WTC11 (cell line): ENCODE data around the gene ANKRD66. TPM values are rescaled to one million over a fixed set of nuclear protein-coding genes. Genes with fewer than 3 reads are reported as not detected.
A peak's percentile ranks its signal among the peaks of the same experiment; 100 is the strongest.

Source experiments
- ATAC-seq: fragments of 200-7000 bp; cut with Tn5 transposase; 2 replicates; pipeline ENCODE4 v1.10.0; 2021; ENCODE audit warnings: mild to moderate bottlenecking, moderate library complexity
- Bru-seq: library from RNA; stranded (reverse); fragments of 400-500 nt; gene quantifications from one replicate; lab custom pipeline; 2021; lab: Mats Ljungman, UMichigan
- CTCF ChIA-PET: fragments of 300-600 bp; sonication (Branson Sonifier 250); formaldehyde crosslinking; loops from one replicate; lab custom pipeline; 2021; ENCODE audit warnings: antibody characterized with exemption; lab: Charles Lee
- POLR2A ChIA-PET: fragments of 350-600 bp; sonication (Branson Sonifier 250); formaldehyde crosslinking; loops from one replicate; lab custom pipeline; 2021; ENCODE audit warnings: antibody characterized with exemption; lab: Charles Lee
- DNase-seq: peaks from one replicate; pipeline ENCODE4 v3.0.0; 2021; ENCODE audit warnings: low spot score
- H3K27ac Mint-ChIP-seq: 2 replicates; pipeline ENCODE4 v1.8.0; 2021; ENCODE audit warnings: mixed read lengths
- H3K27me3 Mint-ChIP-seq: 2 replicates; pipeline ENCODE4 v1.8.0; 2021; ENCODE audit warnings: low read depth, mild to moderate bottlenecking, moderate library complexity, mixed read lengths
- H3K36me3 Mint-ChIP-seq: 2 replicates; pipeline ENCODE4 v1.8.0; 2021; ENCODE audit warnings: mixed read lengths
- H3K4me1 Mint-ChIP-seq: 2 replicates; pipeline ENCODE4 v1.8.0; 2022; ENCODE audit warnings: mixed read lengths
- H3K4me3 Mint-ChIP-seq: 2 replicates; pipeline ENCODE4 v1.8.0; 2021; ENCODE audit warnings: mild to moderate bottlenecking, moderate library complexity, mixed read lengths
- H3K9me3 Mint-ChIP-seq: 2 replicates; pipeline ENCODE4 v1.8.0; 2021; ENCODE audit warnings: mixed read lengths
- AFF4 ChIP-seq: sonication (generic); formaldehyde crosslinking; IDR thresholded peaks from 2 replicates; pipeline ENCODE4 v1.8.1; 2023; ENCODE audit warnings: mild to moderate bottlenecking, missing genetic modification reagents, borderline replicate concordance
- ATF1 ChIP-seq: sonication (generic); formaldehyde crosslinking; IDR thresholded peaks from 2 replicates; pipeline ENCODE4 v1.8.1; 2023; ENCODE audit warnings: mild to moderate bottlenecking, moderate library complexity, missing genetic modification reagents
- CREB1 ChIP-seq: sonication (generic); formaldehyde crosslinking; IDR thresholded peaks from 2 replicates; pipeline ENCODE4 v1.8.0; 2023; ENCODE audit warnings: mild to moderate bottlenecking, missing genetic modification reagents
- CREM ChIP-seq: sonication (generic); formaldehyde crosslinking; IDR thresholded peaks from 2 replicates; pipeline ENCODE4 v1.8.1; 2022; ENCODE audit warnings: mild to moderate bottlenecking, missing genetic modification reagents, moderate library complexity
- CTCF ChIP-seq: fragments of 200-600 bp; IDR thresholded peaks from 2 replicates; pipeline ENCODE4 v1.8.0; 2022; ENCODE audit warnings: antibody characterized with exemption
- E2F1 ChIP-seq: sonication (generic); formaldehyde crosslinking; IDR thresholded peaks from 2 replicates; pipeline ENCODE4 v1.8.0; 2022; ENCODE audit warnings: mild to moderate bottlenecking, missing genetic modification reagents
- EMX1 ChIP-seq: fragments of 250-450 bp; sonication (Bioruptor Pico); IDR thresholded peaks from 2 replicates; pipeline ENCODE4 v1.8.0; 2021; ENCODE audit warnings: mild to moderate bottlenecking
- HMGXB4 ChIP-seq: sonication (generic); formaldehyde crosslinking; IDR thresholded peaks from 2 replicates; pipeline ENCODE4 v1.8.1; 2023; ENCODE audit warnings: mild to moderate bottlenecking, moderate library complexity, missing genetic modification reagents
- MYBL2 ChIP-seq: sonication (generic); formaldehyde crosslinking; IDR thresholded peaks from 2 replicates; pipeline ENCODE4 v1.8.1; 2023; ENCODE audit warnings: mild to moderate bottlenecking, moderate library complexity, missing genetic modification reagents
- NR3C1 ChIP-seq: sonication (generic); formaldehyde crosslinking; conservative IDR thresholded peaks from 2 replicates; pipeline ENCODE4 v1.8.1; 2023; ENCODE audit warnings: low read depth, mild to moderate bottlenecking, missing genetic modification reagents
- PRRX2 ChIP-seq: fragments of 250-450 bp; sonication (Bioruptor Pico); IDR thresholded peaks from 2 replicates; pipeline ENCODE4 v1.8.0; 2021; ENCODE audit warnings: mild to moderate bottlenecking
- RELA ChIP-seq: sonication (generic); formaldehyde crosslinking; IDR thresholded peaks from 2 replicates; pipeline ENCODE4 v1.8.1; 2022; ENCODE audit warnings: missing genetic modification reagents, mild to moderate bottlenecking, borderline replicate concordance
- SMAD3 ChIP-seq: sonication (generic); formaldehyde crosslinking; IDR thresholded peaks from 2 replicates; pipeline ENCODE4 v1.8.0; 2022; ENCODE audit warnings: missing genetic modification reagents, mild to moderate bottlenecking, borderline replicate concordance
- ZBTB21 ChIP-seq: sonication (generic); formaldehyde crosslinking; IDR thresholded peaks from 2 replicates; pipeline ENCODE4 v1.8.1; 2023; ENCODE audit warnings: mild to moderate bottlenecking, missing genetic modification reagents, borderline replicate concordance
- ZNF121 ChIP-seq: sonication (generic); formaldehyde crosslinking; IDR thresholded peaks from 2 replicates; pipeline ENCODE4 v1.8.0; 2023; ENCODE audit warnings: missing genetic modification reagents
- ZNF263 ChIP-seq: sonication (generic); formaldehyde crosslinking; IDR thresholded peaks from 2 replicates; pipeline ENCODE4 v1.8.1; 2022; ENCODE audit warnings: low read depth, mild to moderate bottlenecking, moderate library complexity, missing genetic modification reagents
- ZNF281 ChIP-seq: sonication (generic); formaldehyde crosslinking; IDR thresholded peaks from 2 replicates; pipeline ENCODE4 v1.8.0; 2023; ENCODE audit warnings: mild to moderate bottlenecking, missing genetic modification reagents
- ZNF416 ChIP-seq: fragments of 250-450 bp; sonication (Bioruptor Pico); IDR thresholded peaks from 2 replicates; pipeline ENCODE4 v1.9.0; 2021; ENCODE audit warnings: mild to moderate bottlenecking, inconsistent platforms
- ZNF425 ChIP-seq: fragments of 250-450 bp; sonication (Bioruptor Pico); conservative IDR thresholded peaks from 2 replicates; pipeline ENCODE4 v1.9.0; 2021; ENCODE audit warnings: mild to moderate bottlenecking
- ZNF512 ChIP-seq: sonication (generic); formaldehyde crosslinking; IDR thresholded peaks from 2 replicates; pipeline ENCODE4 v1.8.1; 2022; ENCODE audit warnings: missing genetic modification reagents, borderline replicate concordance
- long read RNA-seq, 3 experiments: library from RNA in 1 of 3; library from capped mRNA in 1 of 3; library from polyadenylated mRNA in 1 of 3; unstranded in 2 of 3; stranded (forward) in 1 of 3; transcript quantifications; one replicate each; pipeline ENCODE4 v2.0.0, GENCODE V29; 2021
- total RNA-seq: library from RNA; stranded (reverse); gene quantifications from 3 replicates; pipeline ENCODE4 v1.2.3, GENCODE V29; 2021

Gene ANKRD66
- total RNA-seq (not detected in 3 replicates), Bru-seq, nascent RNA (not detected)
- long read RNA-seq, experiment 1 = 0 reads
- long read RNA-seq, experiment 2 = 0 reads
- long read RNA-seq, experiment 3 = 0 reads

- H3K4me1 Mint-ChIP-seq = peaks cover 15% of the 10 kb centered on the region
- DNase-seq (no peak), ATAC-seq (peak; percentile 15; the same call in 1 of the 2 replicates)
- no peak within 1 kb of the TSS for H3K4me3 Mint-ChIP-seq
- no peaks in the 10 kb centered on the region for H3K36me3 Mint-ChIP-seq
- no peak for TF ChIP-seq ZNF425 (CRISPR knock-in tag)
- TF ChIP-seq EMX1 (CRISPR knock-in tag) = no peak
- TF ChIP-seq ZNF281 (CRISPR knock-in tag) = no peak
- TF ChIP-seq ZNF121 = no peak
- no peak for TF ChIP-seq HMGXB4 (CRISPR knock-in tag)
- no peak for TF ChIP-seq E2F1 (CRISPR knock-in tag)
- TF ChIP-seq ZBTB21 (CRISPR knock-in tag) = no peak
- no peak for TF ChIP-seq ZNF263 (CRISPR knock-in tag)
- TF ChIP-seq NR3C1 (CRISPR knock-in tag) = no peak
- no peak for TF ChIP-seq ZNF416 (CRISPR knock-in tag)
- no peak for TF ChIP-seq PRRX2 (CRISPR knock-in tag)
- TF ChIP-seq CTCF = no peak
- TF ChIP-seq CREB1 = no peak
- no peak for TF ChIP-seq CREM
- no peak for TF ChIP-seq ATF1
- no peak for TF ChIP-seq SMAD3 (CRISPR knock-in tag)
- CTCF ChIA-PET = interaction anchor here (1.0 to 1.4 kb wide), 2 partner anchors 12 to 91 kb away, joined by 4 to 11 read pairs; partner anchors contain the start of gene PLA2G7
- H3K27ac Mint-ChIP-seq = no peak within 1 kb of the TSS
- H3K27me3 Mint-ChIP-seq = no peaks in the 10 kb centered on the region; the same call in none of the 2 replicates
- POLR2A ChIA-PET = no interaction called here
- H3K9me3 Mint-ChIP-seq = peaks cover 9% of the 10 kb centered on the region
Measured at GRCh38 chr6:46746696-46747095, at the start of gene ANKRD66. Gene ANKRD66 (plus strand): TSS chr6:46746933. CDS start chr6:46751949, 5,016 bp downstream.

GRCh38 chr6:46699970-46700369 lies 46.8 kb upstream of the ANKRD66 start:
- POLR2A ChIA-PET = interaction anchor here (0.6 kb wide), 1 partner anchor 231 kb away, joined by 5 read pairs; no protein-coding TSS in a partner anchor
- CTCF ChIA-PET = interaction anchor here (0.7 to 0.8 kb wide), 2 partner anchors 16 to 44 kb away, joined by 3 to 5 read pairs; no protein-coding TSS in a partner anchor
- TF ChIP-seq MYBL2 (CRISPR knock-in tag) = no peak
- no peak for TF ChIP-seq RELA (CRISPR knock-in tag)
- TF ChIP-seq AFF4 = no peak
- TF ChIP-seq ZNF512 (CRISPR knock-in tag) = no peak
- TF ChIP-seq ZNF416 (CRISPR knock-in tag) = no peak

More at GRCh38 chr6:46699970-46700369, 46.8 kb upstream of the ANKRD66 start:
- Mint-ChIP-seq H3K27ac (no peak overlapping the region), H3K36me3 (no peaks in the 10 kb centered on the region), H3K27me3 (no peaks in the 10 kb centered on the region), H3K9me3 (no peaks in the 10 kb centered on the region), H3K4me3 (no peak overlapping the region), H3K4me1 (no peaks in the 10 kb centered on the region)
- DNase-seq (no peak), ATAC-seq (no peak)
